Neural progenitor cell (in vitro differentiated cells): ENCODE data around the gene CDC123.

Experiments
- EZH2 ChIP-seq: fragments of 200-600 bp; sonication (generic); IDR thresholded peaks from 2 replicates; pipeline ENCODE4 v1.6.1; 2017; ENCODE audit warnings: antibody characterized with exemption, mild to moderate bottlenecking, moderate library complexity
- EZH2phosphoT487 ChIP-seq: fragments of 200-600 bp; sonication (generic); IDR thresholded peaks from 2 replicates; pipeline ENCODE4 v1.6.1; 2017; ENCODE audit warnings: antibody characterized with exemption
- TF ChIP-seq, protein P1 (sequence below): fragments of 200-600 bp; sonication (generic); IDR thresholded peaks from 2 replicates; pipeline ENCODE4 v1.5.1; 2017; ENCODE audit warnings: antibody characterized with exemption, mild to moderate bottlenecking

DNA sequence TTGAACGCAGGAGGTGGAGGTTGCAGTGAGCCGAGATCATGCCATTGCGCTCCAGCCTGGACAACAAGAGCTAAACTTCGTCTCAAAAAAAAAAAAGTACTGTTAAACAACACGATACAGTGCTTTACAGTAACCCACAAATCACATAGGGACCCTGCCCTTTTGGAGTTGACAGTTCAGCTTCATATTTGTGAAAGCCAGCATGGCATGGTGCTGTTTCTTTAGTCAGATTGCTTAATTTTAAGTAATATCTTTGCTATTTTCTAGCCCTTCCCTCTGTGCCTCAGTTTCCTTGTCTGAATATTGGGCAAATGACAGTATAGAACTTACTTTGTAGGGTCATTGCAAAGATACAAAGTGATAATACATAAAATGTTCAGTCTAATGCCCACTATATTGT lies 4.9 kb downstream of the CDC123 start:
- TF ChIP-seq, protein P1, sequence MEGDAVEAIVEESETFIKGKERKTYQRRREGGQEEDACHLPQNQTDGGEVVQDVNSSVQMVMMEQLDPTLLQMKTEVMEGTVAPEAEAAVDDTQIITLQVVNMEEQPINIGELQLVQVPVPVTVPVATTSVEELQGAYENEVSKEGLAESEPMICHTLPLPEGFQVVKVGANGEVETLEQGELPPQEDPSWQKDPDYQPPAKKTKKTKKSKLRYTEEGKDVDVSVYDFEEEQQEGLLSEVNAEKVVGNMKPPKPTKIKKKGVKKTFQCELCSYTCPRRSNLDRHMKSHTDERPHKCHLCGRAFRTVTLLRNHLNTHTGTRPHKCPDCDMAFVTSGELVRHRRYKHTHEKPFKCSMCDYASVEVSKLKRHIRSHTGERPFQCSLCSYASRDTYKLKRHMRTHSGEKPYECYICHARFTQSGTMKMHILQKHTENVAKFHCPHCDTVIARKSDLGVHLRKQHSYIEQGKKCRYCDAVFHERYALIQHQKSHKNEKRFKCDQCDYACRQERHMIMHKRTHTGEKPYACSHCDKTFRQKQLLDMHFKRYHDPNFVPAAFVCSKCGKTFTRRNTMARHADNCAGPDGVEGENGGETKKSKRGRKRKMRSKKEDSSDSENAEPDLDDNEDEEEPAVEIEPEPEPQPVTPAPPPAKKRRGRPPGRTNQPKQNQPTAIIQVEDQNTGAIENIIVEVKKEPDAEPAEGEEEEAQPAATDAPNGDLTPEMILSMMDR: no peak
- no peak for TF ChIP-seq EZH2
- TF ChIP-seq EZH2phosphoT487: no peak
